ENCODE data around the gene MORC1. TPM values are rescaled to one million over a fixed set of nuclear protein-coding genes. Genes with fewer than 3 reads are reported as not detected.
A peak's percentile ranks its signal among the peaks of the same experiment; 100 is the strongest.

MORC1 gene
- total RNA-seq, 6 experiments from 2014 or later = 0.07 to 0.16 (median 0.14) TPM; not detected in 2

DNA sequence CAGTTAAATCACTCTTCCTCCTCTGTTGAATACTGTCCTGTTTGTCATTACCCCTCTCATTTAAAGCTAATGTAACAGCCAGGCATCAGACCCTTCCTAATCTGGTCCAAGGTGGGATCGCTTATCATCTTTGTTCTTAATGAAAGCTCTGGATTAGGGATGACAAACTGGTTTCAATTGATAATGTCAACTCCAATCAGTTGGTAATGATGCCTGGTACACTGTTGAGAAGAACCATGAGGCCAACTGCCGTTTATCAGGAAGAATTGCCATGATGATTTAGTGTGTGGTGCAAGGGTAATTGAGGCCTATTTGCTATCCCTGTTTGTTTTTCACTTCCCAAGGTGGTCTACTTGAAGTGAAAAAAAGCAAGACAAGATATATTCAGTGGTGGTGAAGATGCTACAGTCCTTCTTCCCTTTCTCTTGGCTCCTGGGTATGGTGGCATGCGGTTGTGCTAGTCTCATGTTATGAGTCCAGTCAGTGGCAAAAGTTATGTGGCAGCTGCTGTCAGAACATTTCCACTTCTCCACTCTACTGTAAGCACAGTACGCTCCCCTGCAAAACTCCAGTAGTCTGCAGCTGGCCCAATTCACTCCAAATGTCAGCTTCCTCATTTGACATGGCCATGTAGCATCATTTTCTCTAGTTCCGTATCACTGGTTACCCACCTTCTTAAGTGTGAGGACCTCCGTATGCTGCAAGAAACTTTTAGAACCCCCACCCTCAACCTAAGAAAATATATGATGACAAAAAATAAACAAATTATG, 72.5 kb downstream of the MORC1 start:
- H3K27me3 ChIP-seq = no peaks in the 10 kb centered on the region
- no peaks in the 10 kb centered on the region for H3K9me3 ChIP-seq
- no peaks in the 10 kb centered on the region for H3K4me1 ChIP-seq
- 87% methylated on average over 6 of the region's 6 CpGs for WGBS (ENCODE audit: insufficient coverage, low coverage, low lambda C conversion rate, missing lambda C conversion rate)
- no peak overlapping the region for H3K4me3 ChIP-seq
- TF ChIP-seq, protein P1, sequence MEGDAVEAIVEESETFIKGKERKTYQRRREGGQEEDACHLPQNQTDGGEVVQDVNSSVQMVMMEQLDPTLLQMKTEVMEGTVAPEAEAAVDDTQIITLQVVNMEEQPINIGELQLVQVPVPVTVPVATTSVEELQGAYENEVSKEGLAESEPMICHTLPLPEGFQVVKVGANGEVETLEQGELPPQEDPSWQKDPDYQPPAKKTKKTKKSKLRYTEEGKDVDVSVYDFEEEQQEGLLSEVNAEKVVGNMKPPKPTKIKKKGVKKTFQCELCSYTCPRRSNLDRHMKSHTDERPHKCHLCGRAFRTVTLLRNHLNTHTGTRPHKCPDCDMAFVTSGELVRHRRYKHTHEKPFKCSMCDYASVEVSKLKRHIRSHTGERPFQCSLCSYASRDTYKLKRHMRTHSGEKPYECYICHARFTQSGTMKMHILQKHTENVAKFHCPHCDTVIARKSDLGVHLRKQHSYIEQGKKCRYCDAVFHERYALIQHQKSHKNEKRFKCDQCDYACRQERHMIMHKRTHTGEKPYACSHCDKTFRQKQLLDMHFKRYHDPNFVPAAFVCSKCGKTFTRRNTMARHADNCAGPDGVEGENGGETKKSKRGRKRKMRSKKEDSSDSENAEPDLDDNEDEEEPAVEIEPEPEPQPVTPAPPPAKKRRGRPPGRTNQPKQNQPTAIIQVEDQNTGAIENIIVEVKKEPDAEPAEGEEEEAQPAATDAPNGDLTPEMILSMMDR (IDR thresholded peaks at IDR 0.05) = no peak
- no peak for TF ChIP-seq POLR2A (IDR thresholded peaks at IDR 0.05)
- no peak for DNase-seq
- ATAC-seq = peak in 1 of 4 donors; percentile 28
- H3K27ac ChIP-seq = no peak overlapping the region
- intact Hi-C loops (cut with DNase I) = no loop called here
- H3K36me3 ChIP-seq = no peaks in the 10 kb centered on the region

DNA sequence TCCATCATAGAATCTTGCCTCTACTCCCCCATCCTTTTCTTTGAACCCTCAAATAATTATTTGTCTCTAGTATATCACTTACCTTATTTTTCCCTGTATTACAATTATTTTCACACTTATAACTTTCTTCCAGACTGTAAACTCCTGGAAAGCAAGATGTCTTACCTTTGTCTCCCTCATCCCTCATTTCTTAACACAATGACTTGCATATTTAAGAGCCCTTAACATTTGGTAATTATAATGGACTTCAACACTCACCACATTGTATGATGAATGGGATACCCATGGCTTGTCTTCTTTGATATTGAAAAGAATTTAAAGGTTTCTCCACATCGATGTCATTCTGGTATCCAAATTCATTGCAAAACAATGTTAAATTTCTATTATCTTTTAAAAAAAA, 82.9 kb downstream of the MORC1 start:
- Histone ChIP-seq H3K4me3 (no peak overlapping the region), H3K4me1 (no peaks in the 10 kb centered on the region), H3K9me3 (no peaks in the 10 kb centered on the region), H3K27me3 (no peaks in the 10 kb centered on the region), H3K36me3 (no peaks in the 10 kb centered on the region), H3K27ac (no peak overlapping the region)
- 94% methylated on average over 1 of the region's 1 CpG for WGBS (ENCODE audit: insufficient coverage, low coverage, low lambda C conversion rate, missing lambda C conversion rate)
- TF ChIP-seq, protein P1 (IDR thresholded peaks at IDR 0.05) = no peak
- no peak for TF ChIP-seq POLR2A (IDR thresholded peaks at IDR 0.05)
- DNase-seq = no peak
- intact Hi-C loops (cut with DNase I) = no loop called here
- ATAC-seq = no peak

DNA sequence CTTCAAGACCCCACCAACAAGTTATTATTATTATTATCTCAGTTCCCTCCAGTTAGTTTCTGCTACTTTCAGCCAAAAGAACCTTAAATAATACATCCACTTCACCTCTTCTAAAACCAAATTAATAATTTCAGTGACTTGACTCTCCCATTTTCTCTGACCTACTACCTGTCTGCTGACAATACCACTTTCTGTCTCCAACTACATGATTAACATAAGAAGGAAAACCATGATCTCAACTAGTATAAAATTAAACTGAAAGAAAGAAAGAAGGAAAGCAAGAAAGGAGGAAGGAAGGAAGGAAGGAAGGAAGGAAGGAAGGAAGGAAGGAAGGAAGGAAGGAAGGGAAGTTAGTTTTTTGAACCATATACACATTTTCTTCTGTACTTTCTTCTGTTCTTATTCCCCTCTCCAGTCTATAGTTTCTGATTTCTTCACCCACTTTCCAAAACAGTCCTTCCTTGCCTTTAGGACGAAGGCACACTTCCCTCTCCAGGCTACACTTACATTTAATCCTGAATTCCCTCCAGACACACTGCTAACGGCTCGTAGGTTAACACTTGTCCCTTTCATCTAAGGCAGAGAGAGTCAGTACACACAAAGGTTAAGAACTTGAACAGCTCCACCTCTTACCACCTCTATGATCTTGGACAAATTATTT, 84.8 kb downstream of the MORC1 start:
- intact Hi-C loops (cut with DNase I) = no loop called here
- Histone ChIP-seq H3K36me3 (no peaks in the 10 kb centered on the region), H3K4me3 (no peak overlapping the region), H3K27me3 (no peaks in the 10 kb centered on the region), H3K4me1 (peaks cover 0 to 7% (median 4%) of the 10 kb centered on the region in 4 donors), H3K9me3 (no peaks in the 10 kb centered on the region), H3K27ac (no peak overlapping the region)
- WGBS (ENCODE audit: insufficient coverage, low coverage, low lambda C conversion rate, missing lambda C conversion rate) = 43% methylated on average over 3 of the region's 3 CpGs
- ATAC-seq = no peak
- TF ChIP-seq, protein P1 (IDR thresholded peaks at IDR 0.05) = no peak
- no peak for TF ChIP-seq POLR2A (IDR thresholded peaks at IDR 0.05)
- DNase-seq = no peak

DNA sequence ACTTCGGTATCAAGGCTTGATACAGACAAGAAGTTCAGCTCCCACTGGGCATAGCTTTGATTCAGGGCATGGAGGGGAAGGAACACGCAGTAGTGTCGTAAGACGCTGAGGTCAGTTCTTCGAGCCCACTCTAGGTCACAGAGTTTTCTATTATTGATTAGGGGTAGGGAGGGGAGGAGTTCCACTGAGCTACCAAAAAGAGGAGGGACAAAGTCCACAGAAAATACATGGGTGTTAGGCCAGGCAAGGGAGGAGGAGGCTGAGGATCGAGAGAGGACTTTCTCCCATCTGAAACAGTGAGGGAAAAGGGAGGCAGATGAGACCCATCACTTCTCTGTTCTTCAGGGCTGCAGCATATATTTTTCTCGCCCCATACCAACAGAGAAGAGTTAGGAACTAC, 89.2 kb downstream of the MORC1 start:
- WGBS (ENCODE audit: insufficient coverage, low coverage, low lambda C conversion rate, missing lambda C conversion rate) = 34% methylated on average over 7 of the region's 7 CpGs
- no peak overlapping the region for H3K27ac ChIP-seq
- intact Hi-C loops (cut with DNase I) = no loop called here
- H3K9me3 ChIP-seq = no peaks in the 10 kb centered on the region
- peaks cover 0 to 7% (median 4%) of the 10 kb centered on the region in 4 donors for H3K4me1 ChIP-seq
- H3K4me3 ChIP-seq = no peak overlapping the region
- H3K27me3 ChIP-seq = no peaks in the 10 kb centered on the region
- no peaks in the 10 kb centered on the region for H3K36me3 ChIP-seq
- ATAC-seq (peak; percentile 80 to 90 (median 82)), DNase-seq (no peak)
- TF ChIP-seq POLR2A (IDR thresholded peaks at IDR 0.05) = no peak
- TF ChIP-seq, protein P1 (IDR thresholded peaks at IDR 0.05) = no peak
